HG02973 (cell line): ENCODE data around the gene TMEM45A.
"Not testable (repeated sequence)": the region's sequence is repeated elsewhere in the genome, so short reads cannot be mapped to it uniquely, and the experiment has no call there.

Experiments
- ATAC-seq: cut with Tn5 transposase; IDR thresholded peaks from one replicate; pipeline ENCODE4 v1.9.1; 2021; ENCODE audit warnings: moderate library complexity; ENCODE audit not compliant: unreplicated experiment

Gene TMEM45A, protein sequence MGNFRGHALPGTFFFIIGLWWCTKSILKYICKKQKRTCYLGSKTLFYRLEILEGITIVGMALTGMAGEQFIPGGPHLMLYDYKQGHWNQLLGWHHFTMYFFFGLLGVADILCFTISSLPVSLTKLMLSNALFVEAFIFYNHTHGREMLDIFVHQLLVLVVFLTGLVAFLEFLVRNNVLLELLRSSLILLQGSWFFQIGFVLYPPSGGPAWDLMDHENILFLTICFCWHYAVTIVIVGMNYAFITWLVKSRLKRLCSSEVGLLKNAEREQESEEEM

DNA sequence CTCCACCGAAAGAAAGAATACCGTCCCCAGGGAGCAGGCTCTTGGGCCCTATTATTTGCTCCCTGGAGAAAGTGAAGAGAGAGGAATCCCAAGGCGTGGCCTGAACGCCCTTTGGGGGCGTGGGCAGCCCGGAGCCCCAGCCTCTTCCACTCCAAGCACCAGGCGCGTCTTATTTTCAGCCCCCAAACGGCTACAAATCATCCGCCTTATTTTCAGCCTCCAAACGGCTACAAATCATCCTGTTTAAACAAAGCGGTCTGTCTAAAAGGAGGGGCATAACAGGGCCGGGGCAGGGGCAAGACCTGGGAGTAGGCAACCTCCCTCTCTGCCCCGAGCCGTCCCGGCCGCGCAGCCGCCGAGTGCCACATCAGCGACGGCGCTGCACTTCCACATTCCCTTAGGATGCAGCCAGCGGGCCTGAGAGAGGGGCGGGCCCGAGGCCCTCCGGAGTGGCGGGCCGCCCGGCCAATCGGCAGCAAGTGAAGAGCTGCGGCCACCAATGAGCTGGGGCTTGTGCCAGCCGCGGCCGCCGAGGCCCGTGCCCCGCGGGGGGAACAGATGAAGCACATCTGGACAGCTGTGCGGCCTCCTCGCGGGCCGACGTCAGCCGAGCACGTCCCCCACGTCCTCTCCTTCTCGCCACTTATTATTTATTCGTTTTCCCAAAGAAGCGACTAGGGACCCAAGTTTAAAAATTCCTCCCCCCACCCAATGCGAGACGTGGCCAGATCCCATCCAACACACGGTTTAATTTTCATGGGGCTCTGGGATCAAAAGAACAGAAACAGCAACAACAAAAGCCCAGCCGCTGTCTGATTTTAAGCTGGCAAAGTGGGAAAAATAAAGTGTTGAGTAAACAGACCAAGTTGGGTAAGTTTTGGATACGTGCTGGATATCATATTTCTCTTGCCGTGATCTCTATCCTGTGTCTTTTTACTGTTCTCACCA, at the start of gene TMEM45A:
TSS of gene TMEM45A (plus strand) at position 561 of the 948 bp plus-strand sequence. CDS start 62,593 bp downstream, outside the sequence.
- peak; percentile 98 for ATAC-seq

DNA sequence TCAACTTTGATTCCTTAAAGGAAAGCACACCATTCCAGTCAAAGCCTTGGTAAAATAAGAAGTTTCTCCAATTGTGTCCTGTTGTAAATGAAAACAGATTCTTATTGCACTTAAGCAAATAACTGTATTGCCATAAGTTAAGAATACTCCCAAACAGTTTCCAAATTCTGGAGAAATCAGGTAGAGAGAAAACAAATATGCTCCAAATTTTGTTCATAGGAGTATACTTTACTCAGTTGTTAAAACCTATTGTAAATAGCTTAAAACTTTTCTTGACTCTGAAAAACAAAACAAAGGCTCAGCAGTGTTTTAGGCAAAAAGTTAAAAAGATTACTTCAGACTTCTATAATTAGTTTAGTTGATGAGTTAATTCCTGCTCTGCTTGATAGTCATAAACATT, 48.7 kb upstream of the TMEM45A start:
- no peak for ATAC-seq

DNA sequence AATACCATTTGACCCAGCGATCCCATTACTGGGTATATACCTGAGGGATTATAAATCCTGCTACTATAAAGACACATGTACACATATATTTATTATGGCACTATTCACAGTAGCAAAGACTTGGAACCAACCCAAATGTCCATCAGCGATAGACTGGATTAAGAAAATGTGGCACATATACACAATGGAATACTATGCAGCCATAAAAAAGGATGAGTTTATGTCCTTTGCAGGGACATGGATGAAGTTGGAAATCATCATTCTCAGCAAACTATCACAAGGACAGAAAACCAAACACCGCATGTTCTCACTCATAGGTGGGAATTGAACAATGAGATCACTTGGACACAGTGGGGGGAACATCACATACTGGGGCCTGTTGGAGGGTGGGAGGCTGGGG, 45.4 kb upstream of the TMEM45A start:
- not testable (repeated sequence) for ATAC-seq

DNA sequence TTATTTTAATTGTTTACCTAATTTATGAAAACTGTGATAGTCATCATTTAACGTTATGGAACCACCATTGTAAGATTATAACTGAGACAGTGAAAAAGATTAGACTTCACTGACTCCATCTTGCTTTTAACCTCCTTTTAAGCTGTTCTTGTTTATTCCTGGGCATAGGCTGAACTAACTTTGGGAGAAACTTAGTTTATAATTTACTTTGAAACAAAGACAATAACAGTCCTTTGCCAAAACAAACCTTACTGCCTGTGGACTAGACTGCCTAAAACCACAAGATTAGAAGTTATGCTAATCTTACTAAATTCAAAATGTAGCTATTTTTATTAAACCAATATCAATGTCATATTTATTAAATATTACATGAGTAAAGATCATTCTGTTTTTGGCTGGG, 44.3 kb upstream of the TMEM45A start:
- ATAC-seq = no peak

DNA sequence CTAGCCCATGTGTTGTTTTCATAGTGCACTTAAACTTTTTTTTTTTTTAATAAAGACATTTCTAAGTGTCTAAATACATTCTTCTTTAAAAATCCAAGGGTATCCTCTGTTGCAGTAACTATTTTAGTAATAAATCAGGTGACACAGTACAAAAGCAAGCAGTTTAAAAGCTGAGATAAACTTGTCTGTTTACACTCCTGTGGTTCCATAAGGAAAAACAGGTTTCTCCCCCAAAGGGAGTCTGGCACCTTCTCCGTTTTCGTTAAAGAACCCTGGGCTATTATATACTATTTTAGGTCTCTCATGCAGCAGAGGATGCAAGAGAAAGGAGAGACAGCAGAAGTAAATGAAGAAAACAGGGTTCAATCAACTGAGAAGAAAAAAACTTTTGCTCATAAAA, 43.2 kb upstream of the TMEM45A start:
- ATAC-seq = no peak

DNA sequence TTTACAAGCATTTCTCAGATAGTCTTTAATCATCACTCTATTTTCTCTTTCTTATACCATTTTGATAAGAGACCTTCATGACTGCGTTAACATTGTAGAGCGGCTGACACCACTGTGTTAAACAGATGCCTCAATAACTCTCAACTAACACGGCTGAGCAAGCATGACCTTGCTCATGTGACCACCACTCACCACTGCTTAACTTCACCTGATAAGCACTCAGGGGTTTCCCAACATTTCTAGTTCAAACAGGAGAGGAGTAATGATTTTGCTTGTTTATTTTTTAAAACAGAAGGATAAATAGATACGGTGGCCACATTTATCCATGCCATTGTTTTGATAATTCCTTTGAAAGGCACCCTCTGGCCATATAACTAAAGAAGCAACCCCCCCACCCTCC, 37.7 kb upstream of the TMEM45A start:
- ATAC-seq = no peak

DNA sequence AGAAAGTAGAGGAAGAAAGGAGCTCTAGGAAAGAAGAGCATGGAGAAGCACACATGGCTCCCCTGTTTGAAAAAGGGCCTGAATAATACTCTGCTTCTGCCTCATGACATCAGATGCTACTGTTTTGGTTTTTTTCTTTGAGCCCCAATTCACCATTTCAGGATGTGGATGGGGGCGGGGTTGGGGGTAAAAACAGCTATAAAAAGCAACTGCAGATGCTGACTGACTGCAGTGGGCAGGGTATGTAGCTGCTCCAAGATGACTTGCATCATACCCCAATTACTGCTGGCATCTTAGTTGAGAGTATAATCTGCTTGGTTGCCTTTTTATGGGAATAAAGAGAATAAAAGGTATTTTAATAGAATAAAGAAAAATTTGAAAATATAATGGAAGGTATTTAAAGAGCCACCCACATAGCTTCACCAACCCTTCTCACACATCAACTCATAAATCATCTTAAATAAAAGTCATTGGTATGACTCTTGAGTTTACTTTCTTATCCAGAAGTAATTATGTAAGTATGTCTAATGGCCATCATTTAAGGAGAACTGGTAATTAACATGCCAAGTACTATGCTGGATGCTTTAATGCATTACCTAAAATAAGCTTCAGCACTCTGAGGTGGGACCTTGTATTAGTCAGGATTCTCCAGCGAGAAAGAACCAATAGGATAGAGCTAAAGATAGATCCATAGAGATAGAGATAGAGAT, 36.4 kb upstream of the TMEM45A start:
- no peak for ATAC-seq

DNA sequence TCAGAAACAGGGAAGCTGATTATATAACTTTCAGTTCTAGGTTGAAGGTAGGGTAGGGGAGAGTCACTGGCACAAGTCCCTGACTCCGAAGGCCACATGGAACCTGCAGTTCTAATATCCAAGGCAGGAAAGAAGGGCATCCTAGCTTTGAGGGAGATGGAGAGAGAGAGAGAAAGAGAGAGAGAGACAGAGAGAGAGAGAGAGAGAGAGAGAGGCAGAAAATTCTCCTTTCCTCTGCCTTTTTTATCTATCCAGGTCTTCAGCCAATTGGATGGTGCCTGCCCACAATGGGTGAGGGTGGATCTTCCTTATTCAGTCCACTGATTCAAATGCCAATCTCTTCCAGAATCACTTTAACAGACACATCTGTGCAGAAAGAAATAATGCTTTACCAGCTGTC, 35.7 kb upstream of the TMEM45A start:
- no peak for ATAC-seq

DNA sequence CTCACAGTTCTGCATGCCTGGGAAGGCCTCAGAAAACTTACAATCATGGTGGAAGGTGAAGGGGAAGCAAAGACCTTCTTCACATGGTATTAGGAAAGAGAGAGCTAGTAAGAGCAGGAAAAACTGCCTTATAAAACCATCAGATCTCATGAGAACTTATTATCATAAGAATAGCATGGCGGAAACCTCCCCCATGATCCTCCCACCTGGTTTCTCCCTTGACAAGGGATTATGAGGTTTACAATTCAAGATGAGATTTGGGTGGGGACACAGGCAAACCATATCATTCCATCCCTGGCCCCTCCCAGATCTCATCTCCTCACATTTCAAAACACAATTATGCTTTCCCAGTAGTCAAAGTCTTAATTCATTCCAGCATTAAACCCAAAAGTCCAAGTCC, 34.6 kb upstream of the TMEM45A start:
- ATAC-seq = no peak

DNA sequence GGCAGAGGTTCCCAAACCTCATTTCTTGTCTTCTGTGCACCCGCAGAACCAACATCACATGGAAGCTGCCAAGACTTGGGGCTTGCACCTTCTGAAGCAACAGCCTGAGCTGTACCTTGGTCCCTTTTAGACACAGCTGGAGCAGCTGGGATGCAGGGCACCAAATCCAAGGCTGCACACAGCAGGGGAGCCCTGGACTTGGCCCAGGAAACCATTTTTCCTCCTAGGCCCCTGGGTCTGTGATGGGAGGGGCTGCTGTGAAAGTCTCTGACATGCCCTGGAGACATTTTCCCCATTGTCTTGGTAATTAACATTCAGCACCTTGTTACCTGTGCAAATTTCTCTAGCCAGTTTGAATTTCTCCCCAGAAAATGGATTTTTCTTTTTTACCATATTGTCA, 33.6 kb upstream of the TMEM45A start:
- no peak for ATAC-seq

DNA sequence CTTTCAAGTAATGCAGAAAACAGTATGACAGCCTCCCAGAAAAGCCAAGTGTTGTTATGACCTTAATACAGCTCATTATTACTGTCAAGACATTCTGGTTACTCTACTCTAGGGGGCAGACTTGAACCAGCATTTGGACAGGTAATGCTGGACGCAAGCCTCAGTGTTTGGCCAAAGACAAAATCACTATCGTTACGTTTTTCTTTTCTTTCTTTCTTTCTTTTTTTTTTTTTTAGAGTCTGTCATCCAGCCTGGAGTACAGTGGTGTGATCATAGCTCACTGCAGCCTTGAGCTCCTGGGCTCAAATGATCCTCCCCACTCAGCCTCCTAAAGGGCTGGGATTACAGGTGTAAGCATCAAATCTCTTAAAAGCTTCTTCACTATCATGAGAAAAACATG, 29.4 kb upstream of the TMEM45A start:
- ATAC-seq = peak; percentile 94

DNA sequence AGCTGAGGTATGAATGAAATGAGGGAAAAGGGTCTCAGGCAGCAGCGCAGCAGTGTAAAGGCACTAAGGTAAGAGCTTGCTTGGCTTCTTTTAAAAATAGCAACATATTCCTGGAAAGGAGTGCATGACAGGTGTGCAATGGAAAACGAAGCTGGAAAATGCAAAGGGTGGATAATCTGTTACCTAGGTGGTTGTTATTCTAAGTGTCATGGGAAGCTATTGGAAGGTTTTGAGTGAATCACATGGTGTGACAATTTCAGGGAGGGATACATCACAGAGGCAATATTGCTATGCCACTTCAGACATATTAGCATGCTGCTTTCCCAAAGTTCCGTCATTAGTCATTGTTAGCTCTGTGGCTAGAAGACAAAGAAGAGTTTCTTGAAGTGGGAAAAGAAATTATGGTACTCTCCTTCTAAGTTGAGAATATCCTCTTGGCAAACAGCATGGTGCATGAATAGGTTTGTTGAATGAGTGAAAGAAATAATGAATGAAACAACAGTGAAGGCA, 28.7 kb upstream of the TMEM45A start:
- ATAC-seq = no peak

DNA sequence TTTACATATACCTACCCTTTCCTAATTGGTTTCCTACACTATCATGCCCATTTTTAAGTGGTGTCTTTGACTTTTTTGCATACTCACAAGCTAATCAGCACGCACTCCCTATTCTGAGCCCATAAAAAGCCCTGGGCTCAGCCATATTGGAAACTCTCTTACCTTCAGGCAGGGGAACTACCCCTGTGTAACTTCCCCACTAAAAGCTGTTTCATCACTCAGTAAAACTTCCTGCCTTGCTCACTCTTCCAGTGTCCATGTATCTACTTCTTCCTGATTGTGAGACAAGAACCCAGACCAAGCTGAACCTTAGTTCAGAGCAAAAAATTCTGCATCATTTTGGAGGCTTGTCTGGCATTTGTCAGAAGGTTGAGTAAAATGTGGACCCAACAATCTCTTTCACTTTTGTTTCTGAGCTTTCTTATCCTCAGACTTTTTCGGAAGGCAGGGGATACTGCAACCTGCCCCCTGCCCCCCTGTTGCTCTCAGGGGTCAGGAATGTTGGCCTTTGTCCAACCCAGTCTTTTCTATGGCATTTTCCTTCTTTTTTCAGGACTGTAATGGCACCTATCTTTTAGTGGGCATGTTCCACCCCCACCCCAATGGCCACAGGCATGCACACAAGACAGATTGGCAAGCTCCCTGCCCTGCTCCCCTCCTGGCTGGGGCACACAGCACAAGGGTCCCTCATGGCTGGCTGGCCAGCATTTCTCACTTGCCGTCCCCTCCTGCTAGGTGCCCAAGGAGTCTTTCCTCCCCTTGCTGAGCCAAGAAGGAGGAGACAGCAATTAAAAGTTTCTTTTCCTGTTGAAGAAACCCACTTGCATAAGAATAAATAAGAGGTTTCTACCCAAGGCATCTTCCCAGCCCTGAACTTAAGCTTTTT, 26.3 kb upstream of the TMEM45A start:
- ATAC-seq = peak; percentile 34

DNA sequence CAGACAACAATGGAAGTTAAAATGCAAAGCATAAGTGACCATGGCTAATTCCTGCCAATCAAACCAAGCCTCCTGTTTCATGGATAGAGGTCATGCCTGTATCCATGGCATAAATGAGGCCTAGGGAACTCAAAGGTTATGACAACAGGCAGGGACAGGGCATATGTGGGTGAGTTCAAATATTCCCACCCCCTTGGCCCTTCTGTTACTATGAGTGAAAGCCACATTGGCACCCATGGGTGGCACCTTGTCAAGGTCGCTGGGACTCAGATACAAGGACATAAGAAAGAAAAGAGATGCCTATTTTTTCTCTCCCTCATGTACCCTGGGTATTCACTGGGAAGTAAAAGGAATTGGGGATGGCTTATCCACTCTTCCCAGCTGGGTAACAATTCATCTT, 25.3 kb upstream of the TMEM45A start:
- no peak for ATAC-seq

DNA sequence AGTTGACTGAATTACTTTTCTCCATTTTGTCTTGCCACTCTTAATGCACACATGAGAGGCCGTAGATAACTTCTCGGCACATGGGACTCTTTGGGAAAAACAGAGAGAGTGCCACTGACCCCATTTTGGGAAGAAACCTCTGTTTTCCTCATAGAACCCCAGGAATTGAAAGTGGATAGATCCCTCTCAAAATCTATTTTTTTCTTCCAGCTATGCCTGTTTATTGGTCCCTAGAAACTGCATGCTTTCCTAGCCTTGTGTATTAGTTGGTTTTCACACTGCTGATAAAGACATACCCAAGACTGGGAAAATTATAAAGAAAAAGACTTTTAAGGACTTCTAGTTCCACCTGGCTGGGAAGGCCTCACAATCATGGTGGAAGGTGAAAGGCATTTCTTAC, 23.7 kb upstream of the TMEM45A start:
- ATAC-seq = no peak

DNA sequence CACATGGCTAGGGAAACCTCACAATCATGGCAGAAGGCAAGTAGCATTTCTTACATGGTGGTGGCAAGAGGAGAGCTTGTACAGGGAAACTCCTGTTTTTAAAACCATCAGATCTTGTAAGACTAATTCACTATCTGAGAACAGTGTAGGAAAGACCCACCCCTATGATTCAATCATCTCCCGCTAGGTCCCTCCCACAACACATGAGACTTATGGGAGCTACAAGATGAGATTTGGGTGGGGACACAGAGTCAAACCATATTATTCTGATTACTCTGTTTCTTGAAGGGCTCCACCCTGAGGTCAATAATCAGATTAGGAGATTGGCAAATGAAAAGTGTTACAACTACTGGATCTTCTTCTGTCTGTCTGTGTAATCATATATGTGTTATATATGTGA, 21.5 kb upstream of the TMEM45A start:
- ATAC-seq = no peak

DNA sequence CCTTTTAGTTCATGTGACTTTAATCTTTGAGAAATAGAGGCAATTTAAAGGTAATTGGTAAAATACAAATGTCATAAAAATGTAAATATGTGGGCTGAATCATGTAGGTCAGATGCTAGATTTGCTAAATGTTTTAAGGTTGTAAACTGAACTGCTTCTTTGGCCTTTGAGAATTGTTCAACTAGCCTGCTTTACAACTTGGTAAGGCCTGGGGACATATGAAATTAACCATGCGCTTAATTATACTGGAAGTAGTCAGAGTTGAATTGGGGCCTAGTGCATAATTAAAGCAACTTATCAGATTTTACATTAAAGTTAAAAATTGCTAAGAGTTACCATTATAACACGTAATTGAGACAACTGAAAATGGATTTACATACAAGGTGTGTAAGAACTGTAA, 21.0 kb upstream of the TMEM45A start:
- ATAC-seq = no peak

DNA sequence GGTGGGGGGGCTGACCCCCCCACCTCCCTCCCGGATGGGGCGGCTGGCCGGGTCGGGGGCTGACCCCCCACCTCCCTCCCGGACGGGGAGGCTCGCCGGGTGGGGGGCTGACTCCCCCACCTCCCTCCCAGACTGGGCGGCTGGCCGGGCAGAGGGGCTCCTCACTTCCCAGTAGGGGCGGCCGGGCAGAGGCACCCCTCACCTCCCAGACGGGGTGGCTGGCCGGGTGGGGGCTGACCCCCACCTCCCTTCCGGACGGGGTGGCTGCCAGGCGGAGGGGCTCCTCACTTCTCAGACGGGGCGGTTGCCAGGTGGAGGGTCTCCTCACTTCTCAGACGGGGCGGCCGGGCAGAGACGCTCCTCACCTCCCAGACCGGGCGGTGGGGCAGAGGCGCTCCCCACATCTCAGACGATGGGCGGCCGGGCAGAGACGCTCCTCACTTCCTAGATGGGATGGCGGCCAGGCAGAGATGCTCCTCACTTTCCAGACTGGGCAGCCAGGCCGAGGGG, 14.5 kb upstream of the TMEM45A start:
- not testable (repeated sequence) for ATAC-seq

DNA sequence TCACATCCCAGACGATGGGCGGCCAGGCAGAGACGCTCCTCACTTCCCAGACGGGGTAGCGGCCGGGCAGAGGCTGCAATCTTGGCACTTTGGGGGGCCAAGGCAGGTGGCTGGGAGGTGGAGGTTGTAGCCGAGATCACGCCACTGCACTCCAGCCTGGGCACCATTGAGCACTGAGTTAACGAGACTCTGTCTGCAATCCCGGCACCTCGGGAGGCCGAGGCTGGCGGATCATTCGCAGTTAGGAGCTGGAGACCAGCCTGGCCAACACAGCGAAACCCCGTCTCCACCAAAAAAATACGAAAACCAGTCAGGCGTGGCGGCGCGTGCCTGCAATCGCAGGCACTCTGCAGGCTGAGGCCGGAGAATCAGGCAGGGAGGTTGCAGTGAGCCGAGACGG, 13.9 kb upstream of the TMEM45A start:
- not testable (repeated sequence) for ATAC-seq

DNA sequence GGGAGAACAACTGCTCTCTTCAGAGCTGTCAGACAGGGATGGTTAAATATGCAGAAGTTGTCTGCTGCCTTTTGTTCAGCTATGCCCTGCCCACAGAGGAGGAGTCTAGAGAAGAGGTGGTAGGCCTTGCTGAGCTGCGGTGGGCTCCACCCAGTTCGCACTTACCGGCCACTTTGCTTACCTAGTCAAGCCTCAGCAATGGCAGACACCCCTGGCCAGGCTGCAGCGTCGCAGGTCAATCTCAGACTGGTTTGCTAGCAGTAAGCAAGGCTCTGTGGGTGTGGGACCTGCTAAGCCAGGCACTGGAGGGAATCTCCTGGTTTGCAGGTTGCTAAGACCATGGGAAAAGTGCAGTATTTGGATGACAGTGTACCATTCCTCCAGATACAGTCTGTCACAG, 12.3 kb upstream of the TMEM45A start:
- ATAC-seq = no peak
